ENCODE data around the gene DHFR. TPM values are rescaled to one million over a fixed set of nuclear protein-coding genes. Genes with fewer than 3 reads are reported as not detected.

The DHFR gene
- total RNA-seq, 1 experiment from 2014 or later = 72.2 TPM

GRCh38 chr5:80608731-80609130 lies 46.1 kb downstream of the DHFR start:
- Histone ChIP-seq H3K23me2 (ENCODE audit: insufficient read length, low read depth, low read length, poor library complexity, severe bottlenecking) (no peaks in the 10 kb centered on the region), H3K4me1 (ENCODE audit: insufficient read depth, low read length) (no peaks in the 10 kb centered on the region), H2BK5ac (ENCODE audit: insufficient read length, low read length) (no peak overlapping the region), H3K79me1 (ENCODE audit: insufficient read depth, low read depth, low read length, poor library complexity, severe bottlenecking) (no peaks in the 10 kb centered on the region), H3T11ph (ENCODE audit: low read length) (no peak overlapping the region), H3K23ac (ENCODE audit: insufficient read length, low read depth, low read length) (no peak overlapping the region), H3K4me2 (ENCODE audit: insufficient read depth, insufficient read length, low read length) (no peak overlapping the region), H3K56ac (ENCODE audit: insufficient read length, low read depth, low read length) (no peak overlapping the region), H3K9ac (ENCODE audit: extremely low read depth, insufficient read length, low read length) (no peak overlapping the region), H3K9me3 (ENCODE audit: control insufficient read depth, low read depth, low read length) (no peaks in the 10 kb centered on the region), H4K91ac (ENCODE audit: insufficient read length, low read depth, low read length) (no peak overlapping the region), H3K18ac (ENCODE audit: insufficient read length, low read depth, low read length) (no peak overlapping the region), H2AFZ (ENCODE audit: low read length) (no peak overlapping the region), H3K27ac (ENCODE audit: insufficient read length, low read depth, low read length) (no peak overlapping the region), H2BK15ac (ENCODE audit: low read depth, low read length) (no peak overlapping the region), H2BK120ac (ENCODE audit: low read depth, low read length, poor library complexity, severe bottlenecking) (no peak overlapping the region), H4K20me1 (ENCODE audit: control insufficient read depth, insufficient read depth, insufficient read length) (no peaks in the 10 kb centered on the region), H3K27me3 (ENCODE audit: insufficient read depth, low read length) (no peaks in the 10 kb centered on the region), H4K8ac (replicated peaks; ENCODE audit: insufficient read length, low read depth, low read length) (no peak overlapping the region), H2BK20ac (ENCODE audit: low read depth, low read length, poor library complexity, severe bottlenecking) (no peak overlapping the region), H4K5ac (ENCODE audit: insufficient read length, low read depth, low read length) (no peak overlapping the region), H3K14ac (ENCODE audit: insufficient read depth, low read length) (no peak overlapping the region), H3K4ac (ENCODE audit: low read depth, low read length) (no peak overlapping the region), H2BK12ac (ENCODE audit: insufficient read length, low read depth, low read length) (no peak overlapping the region), H2AK5ac (ENCODE audit: insufficient read length, low read length) (no peak overlapping the region), H3K79me2 (ENCODE audit: insufficient read depth, low read length) (no peaks in the 10 kb centered on the region)
- no CpG with 5 or more reads among the region's 1 CpG for WGBS (ENCODE audit: extremely low coverage, insufficient read length, low lambda C conversion rate)
- no peak for DNase-seq
- Mint-ChIP-seq H3K27ac (no peak overlapping the region), H3K4me3 (no peak overlapping the region), H3K27me3 (ENCODE audit: low read depth) (no peaks in the 10 kb centered on the region), H3K36me3 (ENCODE audit: insufficient read depth in 1 of 3, low read depth in 3 of 3) (no peaks in the 10 kb centered on the region; a peak in 1 of 7 replicates), H3K9me3 (peaks cover 0 to 6% of the 10 kb centered on the region in 2 experiments; a peak in 3 of 5 replicates), H3K4me1 (no peaks in the 10 kb centered on the region)
- no peak for TF ChIP-seq CTCF (conservative IDR thresholded peaks at IDR 0.05)
